DOHH2 (cell line): ENCODE data around the gene TMEM86A.

Source experiments
- H3F3A ChIP-seq: fragments of 200-600 bp; sonication (generic), shearing (Covaris generic); 2 replicates; pipeline ENCODE4 v1.6.0; 2016; ENCODE audit warnings: antibody characterized with exemption, mild to moderate bottlenecking; ENCODE audit not compliant: control insufficient read depth, insufficient read depth
- H3K27ac ChIP-seq: fragments of 200-600 bp; sonication (generic); 2 replicates; pipeline ENCODE4 v1.5.1; 2014; ENCODE audit warnings: low read depth, mild to moderate bottlenecking, low read length, moderate library complexity
- H3K27me3 ChIP-seq: fragments of 200-600 bp; sonication (generic); 2 replicates; pipeline ENCODE4 v1.6.1; 2014; ENCODE audit warnings: mild to moderate bottlenecking, low read length, mixed read lengths; ENCODE audit not compliant: control insufficient read depth
- H3K36me3 ChIP-seq: fragments of 200-600 bp; sonication (generic); 2 replicates; pipeline ENCODE4 v1.6.1; 2014; ENCODE audit warnings: mild to moderate bottlenecking, low read length, moderate library complexity, mixed read lengths; ENCODE audit not compliant: control insufficient read depth
- H3K4me1 ChIP-seq: fragments of 200-600 bp; sonication (generic); 2 replicates; pipeline ENCODE4 v1.6.1; 2014; ENCODE audit warnings: mild to moderate bottlenecking, low read length, mixed read lengths; ENCODE audit not compliant: control insufficient read depth
- H3K4me2 ChIP-seq: fragments of 200-600 bp; sonication (generic); 2 replicates; pipeline ENCODE4 v1.6.0; 2014; ENCODE audit warnings: mild to moderate bottlenecking, low read length, moderate library complexity
- H3K4me3 ChIP-seq: fragments of 200-600 bp; sonication (generic); 2 replicates; pipeline ENCODE4 v1.5.1; 2014; ENCODE audit warnings: mild to moderate bottlenecking, low read length, mixed read lengths
- H3K79me2 ChIP-seq: fragments of 200-600 bp; sonication (generic); 2 replicates; pipeline ENCODE4 v1.6.1; 2014; ENCODE audit warnings: mild to moderate bottlenecking, low read length, mixed read lengths; ENCODE audit not compliant: control insufficient read depth
- H3K9me2 ChIP-seq: fragments of 200-600 bp; sonication (generic); replicated peaks from 2 replicates; pipeline ENCODE4 v1.6.1; 2014; ENCODE audit warnings: mild to moderate bottlenecking, low read length, mixed read lengths; ENCODE audit not compliant: control insufficient read depth
- H3K9me3 ChIP-seq: fragments of 200-600 bp; sonication (generic); 2 replicates; pipeline ENCODE4 v1.6.1; 2014; ENCODE audit warnings: antibody characterized with exemption, low read length, mixed read lengths; ENCODE audit not compliant: control insufficient read depth, insufficient read depth
- H4K20me1 ChIP-seq: fragments of 200-600 bp; sonication (generic); 2 replicates; pipeline ENCODE4 v1.6.0; 2014; ENCODE audit warnings: low read depth, mild to moderate bottlenecking, antibody characterized with exemption, low read length, moderate library complexity; ENCODE audit not compliant: control insufficient read depth, insufficient read depth
- CTCF ChIP-seq: fragments of 200-600 bp; sonication (generic); IDR thresholded peaks from one replicate; pipeline ENCODE4 v1.5.1; 2014; ENCODE audit warnings: antibody characterized with exemption, mild to moderate bottlenecking, low read depth, low read length; ENCODE audit not compliant: poor library complexity, severe bottlenecking
- EZH2phosphoT487 ChIP-seq: fragments of 200-600 bp; sonication (generic); IDR thresholded peaks from 2 replicates; pipeline ENCODE4 v1.6.1; 2017; ENCODE audit warnings: borderline replicate concordance, mild to moderate bottlenecking, antibody characterized with exemption, low read length, moderate library complexity, mixed read lengths

TMEM86A gene

GRCh38 chr11:18699269-18699596 lies 654 bp downstream of the TMEM86A start:
- peaks cover 14% of the 10 kb centered on the region for H3K4me1 ChIP-seq
- H3F3A ChIP-seq: no peaks in the 10 kb centered on the region
- peaks cover 32% of the 10 kb centered on the region for H3K27me3 ChIP-seq
- H3K4me2 ChIP-seq: peak overlapping the region; percentile 83
- H3K4me3 ChIP-seq: peak overlapping the region; percentile 79
- no peak overlapping the region for H3K27ac ChIP-seq
- TF ChIP-seq CTCF: no peak
- TF ChIP-seq EZH2phosphoT487: no peak
- H3K9me2 ChIP-seq: no peaks in the 10 kb centered on the region
- H4K20me1 ChIP-seq: no peaks in the 10 kb centered on the region
- H3K79me2 ChIP-seq: no peaks in the 10 kb centered on the region
- H3K9me3 ChIP-seq: no peaks in the 10 kb centered on the region
- H3K36me3 ChIP-seq: no peaks in the 10 kb centered on the region

- Histone ChIP-seq H3K27ac (no peak overlapping the region), H3K4me3 (no peak overlapping the region)
Measured at GRCh38 chr11:18699848-18700261, 1.3 kb downstream of the TMEM86A start.

GRCh38 chr11:18700375-18700774 lies 1.8 kb downstream of the TMEM86A start:
- peaks cover 11% of the 10 kb centered on the region for H3K4me1 ChIP-seq

More at GRCh38 chr11:18699848-18700261, 1.3 kb downstream of the TMEM86A start:
- peak overlapping the region; percentile 83; the same call in 1 of the 2 replicates for H3K4me2 ChIP-seq
- peaks cover 11% of the 10 kb centered on the region for H3K4me1 ChIP-seq
- no peaks in the 10 kb centered on the region for H3K9me3 ChIP-seq
- no peaks in the 10 kb centered on the region for H3K9me2 ChIP-seq
- H3K27me3 ChIP-seq: peaks cover 32% of the 10 kb centered on the region
- H3K79me2 ChIP-seq: no peaks in the 10 kb centered on the region
- H3F3A ChIP-seq: no peaks in the 10 kb centered on the region
- no peaks in the 10 kb centered on the region for H4K20me1 ChIP-seq
- no peak for TF ChIP-seq EZH2phosphoT487
- no peaks in the 10 kb centered on the region for H3K36me3 ChIP-seq

GRCh38 chr11:18700872-18701271 lies 2.3 kb downstream of the TMEM86A start:
- Histone ChIP-seq H3K36me3 (no peaks in the 10 kb centered on the region), H3F3A (no peaks in the 10 kb centered on the region), H4K20me1 (no peaks in the 10 kb centered on the region), H3K79me2 (no peaks in the 10 kb centered on the region), H3K27me3 (peaks cover 32% of the 10 kb centered on the region), H3K27ac (no peak overlapping the region), H3K4me1 (peaks cover 14% of the 10 kb centered on the region), H3K9me2 (no peaks in the 10 kb centered on the region), H3K4me3 (no peak overlapping the region), H3K9me3 (no peaks in the 10 kb centered on the region), H3K4me2 (no peak overlapping the region)
- no peak for TF ChIP-seq CTCF
- no peak for TF ChIP-seq EZH2phosphoT487

More at GRCh38 chr11:18700375-18700774, 1.8 kb downstream of the TMEM86A start:
- H3K9me2 ChIP-seq: no peaks in the 10 kb centered on the region
- no peak overlapping the region for H3K4me2 ChIP-seq
- no peaks in the 10 kb centered on the region for H3K9me3 ChIP-seq
- H3K27me3 ChIP-seq: peaks cover 32% of the 10 kb centered on the region
- no peaks in the 10 kb centered on the region for H4K20me1 ChIP-seq
- no peak overlapping the region for H3K4me3 ChIP-seq
- no peaks in the 10 kb centered on the region for H3K79me2 ChIP-seq
- TF ChIP-seq CTCF: no peak
- no peak for TF ChIP-seq EZH2phosphoT487
- H3K27ac ChIP-seq: no peak overlapping the region
- no peaks in the 10 kb centered on the region for H3K36me3 ChIP-seq
- H3F3A ChIP-seq: no peaks in the 10 kb centered on the region
